NCI-H1694 (cell line): Measurements from ENCODE around the gene MCF2.

Experiments
- DNase-seq: peaks from one replicate; lab custom pipeline; 2025; lab: John Stamatoyannopoulos, UW

The MCF2 gene

DNA sequence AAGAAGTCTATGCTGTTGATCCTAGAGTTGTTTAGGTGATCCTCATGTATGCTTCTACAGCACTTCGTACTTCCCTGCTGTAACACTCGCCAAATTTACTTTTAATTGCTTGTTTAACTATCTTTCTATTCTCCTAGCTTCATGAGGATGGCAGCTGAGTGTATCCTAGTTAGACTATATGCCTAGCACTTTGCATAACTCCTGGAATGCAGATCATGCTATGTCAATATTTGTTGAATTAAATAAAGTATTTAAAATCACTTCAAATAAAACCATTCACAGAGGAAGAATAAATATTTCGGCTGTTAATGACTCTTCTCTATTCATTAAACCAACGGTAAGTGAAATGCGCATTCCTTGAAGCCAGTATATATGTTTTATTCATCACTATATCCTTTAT, 122.4 kb downstream of the MCF2 start:
- DNase-seq: no peak

DNA sequence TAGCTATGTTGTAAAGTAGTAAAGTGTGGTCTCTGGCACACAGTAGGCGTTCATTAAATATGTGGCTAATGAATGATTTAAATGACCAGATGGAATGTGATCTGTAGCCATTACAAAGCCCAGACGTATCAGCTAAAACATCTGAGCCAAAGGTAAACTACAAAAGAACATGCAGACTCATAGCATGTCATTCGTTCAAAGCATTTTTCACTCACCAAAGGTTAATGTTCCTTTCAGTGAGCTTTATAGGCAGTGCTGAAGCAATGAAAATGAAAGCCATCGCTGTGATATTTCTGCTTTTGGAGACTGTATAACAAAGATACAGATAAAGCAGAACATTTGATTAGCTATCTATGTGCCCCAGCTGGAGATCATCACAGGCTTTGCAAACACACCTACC, 126.9 kb downstream of the MCF2 start:
- no peak for DNase-seq

DNA sequence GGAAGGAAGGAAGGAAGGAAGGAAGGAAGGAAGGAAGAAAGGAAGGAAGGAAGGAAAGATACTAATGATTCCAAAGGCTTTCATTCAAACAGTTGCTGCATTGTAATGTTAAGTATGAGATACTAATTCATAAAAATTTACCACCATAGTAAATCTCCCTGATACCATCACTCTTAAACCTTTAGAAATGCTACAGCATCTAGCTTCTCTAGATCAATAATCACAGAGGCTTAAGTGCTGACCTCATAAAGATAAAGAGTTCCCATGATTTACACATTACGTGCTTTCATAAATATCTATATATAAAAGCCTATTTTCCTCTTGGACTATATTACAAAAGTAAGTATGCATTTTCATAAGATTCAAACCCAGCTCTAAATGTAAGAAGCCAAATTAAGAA, 141.0 kb downstream of the MCF2 start:
- no peak for DNase-seq

DNA sequence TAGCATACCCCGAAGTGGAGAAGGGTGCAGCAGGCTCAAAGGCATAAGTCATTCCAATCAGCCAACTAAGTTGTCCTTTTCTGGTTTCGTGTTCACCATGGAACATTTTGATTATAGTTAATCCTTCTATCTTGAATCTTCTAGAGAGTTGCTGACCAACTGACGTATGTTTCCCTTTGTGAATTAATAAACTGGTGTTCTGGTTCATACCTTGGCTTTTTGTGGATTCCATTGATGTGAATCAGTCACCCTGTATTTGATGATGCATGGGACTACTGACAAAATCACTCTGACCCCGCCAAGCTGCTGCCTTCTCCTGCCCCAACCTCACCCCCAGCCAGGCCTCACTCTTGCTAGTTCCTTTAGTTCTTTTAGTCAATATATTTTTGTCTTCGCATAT, 144.7 kb downstream of the MCF2 start:
- DNase-seq: no peak

DNA sequence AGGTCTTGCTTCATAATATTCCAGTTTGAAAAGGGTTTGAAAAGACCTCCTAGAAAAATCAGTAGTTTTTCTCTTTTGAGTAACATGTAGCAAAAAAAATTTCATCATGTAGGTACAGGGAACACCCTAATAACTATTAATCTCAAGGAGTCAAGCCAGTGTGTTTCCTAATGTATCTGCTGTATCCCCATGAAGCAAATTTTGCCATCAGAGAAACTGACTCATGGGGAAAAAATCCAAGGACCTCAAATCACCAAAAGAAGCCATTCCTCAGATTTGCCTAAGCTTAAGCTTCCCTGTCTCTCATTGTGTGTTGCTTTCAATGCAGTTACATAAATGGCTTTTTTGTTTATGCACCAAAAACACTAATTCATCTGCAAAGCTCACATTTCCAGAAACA, 147.7 kb downstream of the MCF2 start:
- DNase-seq: no peak

DNA sequence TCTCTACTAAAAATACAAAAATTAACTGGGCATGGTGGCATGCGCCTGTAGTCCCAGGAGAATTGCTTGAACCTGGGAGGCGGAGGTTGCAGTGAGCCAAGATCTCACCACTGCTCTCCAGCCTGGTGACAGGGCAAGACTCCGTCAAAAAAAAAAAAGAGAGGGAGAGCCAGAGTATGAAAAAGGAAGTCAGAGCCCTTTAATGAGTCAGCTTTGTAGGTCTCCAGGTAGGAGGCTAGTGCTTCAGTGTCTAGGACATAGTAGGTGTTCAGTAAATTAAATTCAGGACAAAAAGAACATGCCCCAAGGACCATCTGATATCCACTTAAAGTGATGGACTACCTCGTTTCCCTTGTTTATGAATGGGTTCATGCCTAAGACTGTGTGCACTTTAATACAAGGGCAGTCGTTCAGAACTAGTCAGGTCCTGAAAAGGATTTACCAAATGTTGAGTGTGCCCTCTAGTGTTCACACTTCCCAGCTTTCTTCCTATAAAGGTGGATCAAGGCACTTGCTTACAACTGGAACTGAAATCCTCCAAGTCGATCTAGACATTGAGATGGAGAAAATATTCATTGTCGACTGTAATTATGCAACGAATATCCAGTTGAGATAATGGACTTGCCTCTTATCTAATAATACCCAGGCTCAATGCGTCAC, 148.5 kb downstream of the MCF2 start:
- peak; percentile 27 for DNase-seq

DNA sequence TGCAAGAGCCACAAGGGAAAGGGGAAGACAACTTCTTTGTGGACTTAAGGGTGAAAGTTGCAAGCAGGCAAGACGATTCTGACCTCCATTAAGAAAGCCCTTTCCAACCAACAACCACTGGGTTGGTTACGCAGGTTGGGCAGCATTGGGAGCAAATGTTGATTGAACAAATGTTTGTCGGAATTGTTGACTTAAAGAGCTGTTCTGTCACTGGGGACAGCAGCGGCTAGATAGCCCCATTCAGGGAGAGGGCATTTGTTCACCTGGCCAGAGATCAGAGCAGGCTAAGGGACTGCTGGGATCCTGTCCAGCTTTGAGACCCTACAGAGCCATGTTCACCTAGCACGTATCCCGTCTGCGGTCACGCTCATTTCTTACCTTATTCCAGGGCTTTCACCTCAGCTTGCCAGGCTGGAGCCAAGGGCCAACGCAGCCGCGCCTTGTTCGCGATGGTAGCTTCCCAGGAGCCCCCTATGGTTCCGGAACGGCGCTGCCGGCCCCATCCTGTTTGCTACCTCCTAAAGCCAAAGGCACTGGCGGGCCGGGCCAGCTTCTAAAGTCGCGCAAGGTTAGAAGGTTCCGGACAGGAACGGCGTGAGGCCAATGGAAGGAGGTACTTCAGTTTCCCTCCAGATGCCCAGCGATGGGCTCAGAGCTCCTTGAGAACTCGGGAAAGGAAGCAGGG, 152.8 kb downstream of the MCF2 start:
- DNase-seq: no peak

DNA sequence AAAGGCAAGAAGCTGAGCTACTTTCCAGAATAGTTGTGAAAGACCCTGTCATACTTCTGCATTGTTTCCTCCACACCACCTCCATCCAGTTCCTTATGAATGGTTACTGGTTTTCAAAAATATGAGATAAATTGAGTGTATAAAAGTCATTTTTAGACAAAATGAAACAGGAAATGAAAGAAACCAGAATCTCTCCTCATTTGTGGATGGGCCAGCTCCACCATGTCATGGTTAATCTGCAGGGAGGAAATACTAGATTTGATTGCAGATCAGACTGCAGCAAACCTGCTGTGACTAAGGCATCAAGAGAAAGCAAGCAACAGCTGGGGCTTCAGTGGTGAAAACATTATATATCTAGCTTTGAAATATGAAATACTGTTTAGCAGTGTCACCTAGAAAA, 153.6 kb downstream of the MCF2 start:
- DNase-seq: no peak

DNA sequence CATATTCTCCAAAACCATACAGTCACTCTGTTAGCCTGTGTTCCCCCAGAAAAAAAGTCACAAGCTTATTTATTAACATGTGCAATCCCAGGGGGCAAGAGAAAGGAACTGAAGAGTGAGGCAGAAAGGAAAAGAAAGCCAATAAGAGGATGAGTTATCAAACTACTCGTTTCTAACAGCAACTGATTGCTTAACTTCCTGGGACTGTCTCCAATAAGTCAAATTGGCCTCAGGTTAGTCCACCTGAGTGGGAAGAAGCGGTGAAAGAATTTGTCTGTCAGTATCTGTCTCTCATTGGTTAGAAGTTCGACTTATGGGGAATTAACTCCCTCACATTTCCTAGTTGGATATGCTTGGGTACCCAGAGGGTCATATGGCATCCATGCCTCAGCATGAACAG, 163.4 kb downstream of the MCF2 start:
- DNase-seq: no peak

DNA sequence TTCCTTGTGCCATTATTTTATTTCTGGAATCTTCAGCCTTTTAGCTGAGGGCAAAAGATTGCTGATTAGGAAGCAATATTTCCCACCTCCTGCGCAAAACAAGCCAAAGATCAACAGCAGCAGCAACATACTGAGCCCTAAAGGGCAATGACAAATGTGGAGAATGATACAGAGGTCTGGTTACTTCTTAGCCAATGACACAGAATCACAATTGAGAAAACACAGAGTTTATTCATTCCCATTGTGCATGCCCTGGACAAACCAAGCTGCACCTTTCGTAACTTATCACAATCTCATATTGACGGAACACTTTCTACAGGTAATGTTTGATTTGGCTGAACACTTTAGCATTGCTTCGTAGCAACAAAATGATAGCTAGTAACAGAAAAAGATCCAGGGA, 164.0 kb downstream of the MCF2 start:
- no peak for DNase-seq

DNA sequence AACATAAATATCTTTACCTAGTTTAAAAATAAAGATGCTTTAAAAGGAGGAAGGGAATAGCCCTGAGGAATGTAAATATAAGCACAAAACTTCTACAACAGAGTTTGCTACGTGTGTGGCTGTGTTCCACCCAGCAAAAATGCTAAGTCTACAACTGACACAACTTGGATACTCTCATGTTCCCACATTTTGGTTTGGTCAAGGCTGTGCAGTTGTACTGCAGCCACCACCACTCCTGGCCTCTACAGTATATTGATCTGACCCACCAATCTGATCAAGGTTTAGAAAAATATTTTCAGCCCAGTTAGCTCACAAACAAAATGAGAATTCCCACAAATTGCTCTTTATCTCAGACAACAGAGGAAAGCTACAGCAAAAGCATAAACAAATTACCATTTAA, 165.3 kb downstream of the MCF2 start:
- DNase-seq: no peak

DNA sequence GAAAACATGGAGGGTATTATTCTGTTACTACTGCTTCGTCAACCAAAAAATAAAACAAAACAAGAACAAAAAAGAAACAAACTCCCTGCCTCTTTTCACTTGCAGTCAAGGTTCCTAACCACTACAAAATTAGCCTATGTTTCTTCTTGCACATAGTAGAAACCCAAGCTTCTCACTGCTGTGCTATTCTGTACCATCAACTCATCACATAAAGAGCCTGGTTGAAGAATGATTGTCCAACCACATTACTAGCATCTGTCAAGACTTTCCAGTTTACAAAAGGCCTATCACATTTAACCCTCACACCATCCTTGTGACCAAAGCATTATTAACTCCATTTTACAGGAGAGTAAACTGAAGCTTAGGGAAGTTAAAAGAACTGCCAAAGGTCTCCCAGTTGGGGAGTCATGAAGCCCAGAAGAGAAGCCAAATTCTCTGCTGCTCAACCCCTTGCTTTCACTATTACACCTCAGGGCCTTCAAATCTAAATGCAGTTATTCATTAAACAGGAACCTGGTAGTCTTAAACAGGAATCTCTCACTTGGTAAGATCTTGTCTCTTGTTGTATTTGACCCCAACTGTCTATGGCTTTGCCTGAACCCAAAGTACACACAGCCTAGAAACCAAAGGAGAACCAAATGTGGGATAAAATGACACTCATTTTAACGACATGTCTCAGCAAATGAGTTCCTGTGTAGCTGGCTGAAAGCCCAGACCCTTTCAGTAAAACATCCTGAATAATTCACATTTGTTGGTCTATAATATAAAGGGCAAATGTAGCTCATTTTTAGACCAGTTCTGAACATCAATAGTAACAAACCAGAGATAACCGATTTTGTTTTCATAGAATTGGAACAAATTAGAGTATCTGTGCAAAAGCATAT, 168.8 kb downstream of the MCF2 start:
- no peak for DNase-seq

DNA sequence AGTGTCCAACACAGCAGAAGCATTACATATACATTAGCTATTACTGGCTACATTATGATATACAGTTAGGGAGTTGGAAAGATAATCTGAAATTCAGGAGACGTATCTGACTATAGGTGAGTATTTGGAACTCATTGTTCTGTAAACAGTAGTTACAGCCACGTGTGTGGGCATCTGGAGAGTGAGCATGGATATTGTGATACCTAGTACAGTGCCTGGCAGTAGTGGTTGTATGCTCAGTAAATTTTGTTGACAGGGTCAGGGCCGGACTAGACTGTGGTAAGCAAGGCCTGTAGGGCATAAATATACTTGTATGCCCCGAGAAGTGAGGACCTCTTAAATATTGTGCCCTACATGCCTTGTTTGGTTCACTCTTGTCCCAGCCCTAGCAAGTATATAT, 174.5 kb downstream of the MCF2 start:
- DNase-seq: no peak

DNA sequence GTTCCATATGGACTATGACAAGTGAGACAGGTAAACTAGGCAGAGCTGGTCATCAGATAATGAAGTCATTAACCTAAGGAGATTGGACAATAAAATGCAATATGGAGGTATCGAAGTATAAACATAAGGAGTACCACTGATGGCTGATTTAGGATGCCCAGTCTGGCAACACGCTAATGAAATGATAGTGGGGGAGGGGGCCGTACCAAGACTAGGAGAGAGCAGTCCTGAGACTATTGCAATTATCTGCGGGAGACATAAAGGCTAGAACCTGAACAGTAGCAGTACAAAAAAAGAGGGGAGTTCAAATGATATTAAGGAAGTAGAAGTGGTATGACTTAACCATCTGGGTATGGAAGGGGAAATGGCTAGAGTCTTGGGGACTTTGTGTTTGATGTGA, 175.1 kb downstream of the MCF2 start:
- DNase-seq: no peak
